ENCODE results near the gene PHC3. TPM values are rescaled to one million over a fixed set of nuclear protein-coding genes. Genes with fewer than 3 reads are reported as not detected.
"Not testable (repeated sequence)": the region's sequence is repeated elsewhere in the genome, so short reads cannot be mapped to it uniquely, and the experiment has no call there.

Gene PHC3
- polyA plus RNA-seq, 6 donors from 2014 or later = 17.8 to 113 (median 60.1) TPM

- H3K9me3 Mint-ChIP-seq = no peaks in the 10 kb centered on the region
- no peak for ATAC-seq (ENCODE audit: low read depth in 2 of 2)
- H3K4me1 Mint-ChIP-seq = peaks cover 0 to 3% (median 0%) of the 10 kb centered on the region in 3 donors
- DNase-seq = no peak
- no peak overlapping the region for H3K4me3 Mint-ChIP-seq
- peaks cover 12 to 25% (median 14%) of the 10 kb centered on the region in 3 donors for H3K27me3 Mint-ChIP-seq
- H3K27ac Mint-ChIP-seq = no peak overlapping the region
- no peaks in the 10 kb centered on the region for H3K36me3 Mint-ChIP-seq
Measured at GRCh38 chr3:170205302-170205701, 23.8 kb upstream of the PHC3 start.

DNA sequence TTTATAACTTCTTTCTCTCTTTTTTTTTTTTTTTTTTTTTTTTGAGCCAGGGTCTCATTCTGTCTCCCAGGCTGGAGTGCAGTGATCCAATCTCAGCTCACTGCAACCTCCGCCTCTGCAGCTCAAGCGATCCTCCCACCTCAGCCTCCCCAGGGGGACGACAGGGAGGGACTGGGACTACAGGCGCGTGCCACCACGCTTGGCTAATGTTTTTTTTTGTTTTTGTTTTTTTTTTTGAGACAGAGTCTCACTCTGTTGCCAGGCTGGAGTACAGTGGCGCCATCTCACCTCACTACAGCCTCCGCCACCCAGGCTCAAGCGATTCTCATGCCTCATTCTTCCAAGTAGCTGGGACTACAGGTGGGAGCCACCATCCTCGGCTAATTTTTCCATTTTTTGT is 23.0 kb upstream of the PHC3 start:
- DNase-seq (no peak), ATAC-seq (ENCODE audit: low read depth in 2 of 2) (no peak)
- no peaks in the 10 kb centered on the region for H3K36me3 Mint-ChIP-seq
- no peak overlapping the region for H3K4me3 Mint-ChIP-seq
- H3K4me1 Mint-ChIP-seq = peaks cover 0 to 3% (median 0%) of the 10 kb centered on the region in 3 donors
- peaks cover 6 to 19% (median 10%) of the 10 kb centered on the region in 3 donors for H3K27me3 Mint-ChIP-seq
- no peaks in the 10 kb centered on the region for H3K9me3 Mint-ChIP-seq
- no peak overlapping the region for H3K27ac Mint-ChIP-seq

GRCh38 chr3:170204023-170204472 is 22.5 kb upstream of the PHC3 start:
- no peak for DNase-seq
- H3K4me1 Mint-ChIP-seq = peaks cover 0 to 3% (median 0%) of the 10 kb centered on the region in 3 donors
- peaks cover 6 to 18% (median 10%) of the 10 kb centered on the region in 3 donors for H3K27me3 Mint-ChIP-seq
- no peaks in the 10 kb centered on the region for H3K9me3 Mint-ChIP-seq
- H3K27ac Mint-ChIP-seq = peak overlapping the region in 1 of 6 donors; percentile 38
- H3K36me3 Mint-ChIP-seq = no peaks in the 10 kb centered on the region
- no peak for ATAC-seq (ENCODE audit: low read depth in 2 of 2)
- H3K4me3 Mint-ChIP-seq = no peak overlapping the region

DNA sequence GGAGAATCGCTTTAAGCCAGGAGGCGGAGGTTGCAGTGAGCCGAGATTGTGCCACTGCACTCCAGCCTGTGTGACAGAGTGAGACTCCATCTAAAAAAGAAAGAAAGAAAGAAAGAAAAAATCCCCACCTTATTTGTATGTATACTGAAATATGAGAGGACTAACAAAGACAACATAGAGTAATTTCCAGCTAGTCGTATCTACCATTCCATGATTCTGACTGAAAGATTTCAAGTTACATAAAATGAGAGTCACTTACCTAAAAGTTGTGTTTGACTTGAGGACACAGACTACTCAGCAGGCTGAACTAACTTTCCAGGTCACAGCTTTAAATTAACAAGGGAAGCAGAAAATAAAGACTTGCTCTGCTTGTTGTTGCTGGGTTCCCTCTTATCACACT is 21.9 kb upstream of the PHC3 start:
- Mint-ChIP-seq H3K27me3 (peaks cover 6 to 18% (median 10%) of the 10 kb centered on the region in 3 donors), H3K4me3 (no peak overlapping the region), H3K9me3 (no peaks in the 10 kb centered on the region), H3K4me1 (peaks cover 0 to 3% (median 0%) of the 10 kb centered on the region in 3 donors), H3K36me3 (no peaks in the 10 kb centered on the region), H3K27ac (no peak overlapping the region)
- DNase-seq (no peak), ATAC-seq (ENCODE audit: low read depth in 2 of 2) (no peak)

GRCh38 chr3:170201527-170201926 is 20.0 kb upstream of the PHC3 start:
- DNase-seq = no peak
- Mint-ChIP-seq H3K27me3 (peaks cover 6 to 14% (median 9%) of the 10 kb centered on the region in 3 donors), H3K9me3 (no peaks in the 10 kb centered on the region), H3K4me3 (no peak overlapping the region), H3K27ac (no peak overlapping the region), H3K4me1 (peaks cover 0 to 3% (median 0%) of the 10 kb centered on the region in 3 donors), H3K36me3 (no peaks in the 10 kb centered on the region)
- ATAC-seq (ENCODE audit: low read depth in 2 of 2) = no peak

DNA sequence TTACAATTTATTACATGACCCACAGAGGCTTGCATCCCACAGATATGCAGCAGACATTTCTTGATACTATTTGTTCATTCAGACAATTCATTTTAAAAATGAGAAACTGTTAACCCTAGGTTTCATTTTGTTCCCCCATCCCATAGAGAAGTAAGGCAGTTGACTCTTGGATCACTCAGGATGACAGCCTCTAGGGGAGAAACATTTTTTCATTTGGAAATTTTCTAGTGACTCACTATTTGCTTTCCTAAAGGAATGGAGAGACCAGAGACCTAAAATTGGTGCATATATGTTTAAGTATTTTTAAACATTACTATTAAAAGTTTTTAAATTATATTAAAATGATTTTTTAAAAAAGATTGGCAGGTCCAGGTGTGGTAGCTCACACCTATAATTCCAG is 19.5 kb upstream of the PHC3 start:
- no peak for DNase-seq
- no peaks in the 10 kb centered on the region for H3K9me3 Mint-ChIP-seq
- no peaks in the 10 kb centered on the region for H3K4me1 Mint-ChIP-seq
- H3K36me3 Mint-ChIP-seq = no peaks in the 10 kb centered on the region
- H3K4me3 Mint-ChIP-seq = no peak overlapping the region
- H3K27ac Mint-ChIP-seq = no peak overlapping the region
- H3K27me3 Mint-ChIP-seq = peaks cover 5 to 9% (median 6%) of the 10 kb centered on the region in 3 donors
- ATAC-seq (ENCODE audit: low read depth in 2 of 2) = no peak

DNA sequence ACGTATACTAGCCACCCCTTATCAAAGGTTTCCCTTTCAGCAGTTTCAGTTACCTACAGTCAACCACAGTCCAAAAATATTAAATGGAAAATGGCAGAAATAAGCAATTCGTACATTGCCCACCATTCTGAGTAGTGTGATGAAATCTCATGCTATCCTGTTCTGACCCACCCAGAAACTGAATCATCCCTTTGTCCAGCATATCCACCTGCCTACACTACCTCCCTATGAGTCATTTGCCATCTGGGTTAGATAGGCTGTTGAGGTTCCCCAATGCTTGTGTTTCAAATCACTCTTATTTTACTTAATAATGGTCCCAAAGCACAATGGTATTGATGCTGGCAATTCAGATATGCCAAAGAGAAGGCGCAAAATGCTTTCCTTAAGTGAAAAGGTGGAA is 15.3 kb upstream of the PHC3 start:
- no peak overlapping the region for H3K27ac Mint-ChIP-seq
- H3K27me3 Mint-ChIP-seq = no peaks in the 10 kb centered on the region
- DNase-seq (no peak), ATAC-seq (ENCODE audit: low read depth in 2 of 2) (no peak)
- H3K4me1 Mint-ChIP-seq = no peaks in the 10 kb centered on the region
- no peaks in the 10 kb centered on the region for H3K36me3 Mint-ChIP-seq
- no peaks in the 10 kb centered on the region for H3K9me3 Mint-ChIP-seq
- no peak overlapping the region for H3K4me3 Mint-ChIP-seq

GRCh38 chr3:170195759-170196158 is 14.2 kb upstream of the PHC3 start:
- DNase-seq; H3K27ac Mint-ChIP-seq; H3K9me3 Mint-ChIP-seq; H3K27me3 Mint-ChIP-seq; H3K4me1 Mint-ChIP-seq; H3K36me3 Mint-ChIP-seq; H3K4me3 Mint-ChIP-seq; ATAC-seq (ENCODE audit: low read depth in 2 of 2): not testable (repeated sequence)

GRCh38 chr3:170189398-170190256 is 8.1 kb upstream of the PHC3 start:
- ATAC-seq (ENCODE audit: low read depth in 2 of 2) = peak in 1 of 2 donors; percentile 13
- Mint-ChIP-seq H3K4me3 (no peak overlapping the region), H3K4me1 (peaks cover 9 to 13% (median 13%) of the 10 kb centered on the region in 3 donors), H3K27me3 (no peaks in the 10 kb centered on the region), H3K27ac (peak overlapping the region in 1 of 6 donors; percentile 36), H3K9me3 (no peaks in the 10 kb centered on the region), H3K36me3 (no peaks in the 10 kb centered on the region)
- no peak for DNase-seq

DNA sequence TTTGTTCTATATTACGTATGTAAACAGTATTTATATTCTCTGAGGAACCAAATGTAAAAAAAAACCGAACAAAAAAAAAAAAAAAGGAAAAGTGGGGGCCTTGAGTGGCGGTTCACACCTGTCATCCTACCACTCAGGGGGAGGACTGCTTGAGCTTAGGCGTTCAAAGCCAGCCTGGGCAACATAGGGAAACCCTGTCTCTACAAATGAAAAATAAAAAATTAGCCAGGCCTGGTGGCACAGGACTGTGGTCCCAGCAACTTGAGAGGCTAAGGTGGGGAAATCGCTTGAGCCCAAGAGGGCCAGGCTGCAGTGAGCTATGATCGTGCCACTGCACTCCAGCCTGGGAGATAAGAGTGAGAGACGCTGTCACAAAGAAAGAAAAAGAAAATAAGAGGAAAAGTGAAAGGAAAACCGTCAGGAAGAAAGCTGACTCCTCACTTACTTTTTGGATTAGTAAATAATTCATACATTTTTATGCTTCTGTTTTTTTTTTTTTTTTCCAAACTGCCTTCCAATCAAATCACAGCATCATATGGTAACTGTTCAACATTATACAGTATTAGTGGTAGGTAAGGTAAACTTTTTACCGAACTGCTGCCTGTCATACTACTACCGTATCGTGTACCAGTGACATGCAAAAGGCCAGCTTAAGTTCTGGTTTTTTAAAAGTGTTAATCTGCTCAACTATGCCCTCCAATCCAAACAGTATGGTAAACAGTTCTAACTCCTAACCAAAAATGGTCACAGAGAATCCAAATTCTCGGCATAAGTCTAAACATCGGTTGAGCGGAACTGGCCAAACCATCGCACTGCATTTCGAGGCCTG is 1.2 kb downstream of the PHC3 start:
- Mint-ChIP-seq H3K36me3 (peaks cover 4 to 8% of the 10 kb centered on the region in 2 donors), H3K9me3 (no peaks in the 10 kb centered on the region), H3K4me1 (peaks cover 25 to 33% (median 25%) of the 10 kb centered on the region in 3 donors), H3K4me3 (peak overlapping the region; percentile 90 to 100 (median 99)), H3K27ac (peak overlapping the region; percentile 93 to 100 (median 98)), H3K27me3 (no peaks in the 10 kb centered on the region)
- no peak for DNase-seq
- ATAC-seq (ENCODE audit: low read depth in 2 of 2) = peak; percentile 5 to 11

GRCh38 chr3:170179432-170179831 is 2.1 kb downstream of the PHC3 start:
- no peak for DNase-seq
- H3K27me3 Mint-ChIP-seq = no peaks in the 10 kb centered on the region
- peaks cover 28 to 41% (median 30%) of the 10 kb centered on the region in 3 donors for H3K4me1 Mint-ChIP-seq
- ATAC-seq (ENCODE audit: low read depth in 2 of 2) = no peak
- H3K4me3 Mint-ChIP-seq = peak overlapping the region; percentile 90 to 100 (median 99)
- H3K27ac Mint-ChIP-seq = peak overlapping the region; percentile 93 to 100 (median 98)
- no peaks in the 10 kb centered on the region for H3K9me3 Mint-ChIP-seq
- H3K36me3 Mint-ChIP-seq = peaks cover 7 to 13% of the 10 kb centered on the region in 2 donors

GRCh38 chr3:170178651-170179050 is 2.9 kb downstream of the PHC3 start:
- Mint-ChIP-seq H3K36me3 (peaks cover 7 to 15% of the 10 kb centered on the region in 2 donors), H3K27ac (peak overlapping the region; percentile 17 to 98 (median 79)), H3K4me1 (peaks cover 28 to 43% (median 30%) of the 10 kb centered on the region in 3 donors), H3K27me3 (no peaks in the 10 kb centered on the region), H3K9me3 (no peaks in the 10 kb centered on the region), H3K4me3 (peak overlapping the region; percentile 22 to 90 (median 78))
- ATAC-seq (ENCODE audit: low read depth in 2 of 2) = no peak
- DNase-seq = no peak

DNA sequence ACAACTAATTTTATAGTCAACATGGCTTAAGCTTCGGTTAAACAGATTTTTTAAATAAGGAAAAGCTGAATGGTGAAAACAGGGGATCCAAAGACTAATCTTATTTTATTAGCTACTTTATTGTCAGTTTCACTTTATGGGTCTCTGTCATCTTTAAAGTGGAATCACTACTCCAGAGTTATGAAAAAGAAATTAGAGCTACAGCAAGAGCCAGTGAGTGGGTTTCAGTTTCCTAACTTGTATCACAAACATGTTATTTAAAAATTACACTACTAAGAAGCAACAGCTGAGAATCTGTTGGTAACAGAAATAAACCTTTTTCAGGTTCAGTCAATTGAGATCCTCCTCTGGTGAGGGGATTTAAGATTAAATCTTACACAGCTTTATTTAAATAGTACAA is 10.0 kb downstream of the PHC3 start:
- peak overlapping the region in 5 of 6 donors; percentile 16 to 85 (median 30) for H3K27ac Mint-ChIP-seq
- H3K27me3 Mint-ChIP-seq = no peaks in the 10 kb centered on the region
- no peak for DNase-seq
- peaks cover 24 to 29% of the 10 kb centered on the region in 2 donors for H3K36me3 Mint-ChIP-seq
- H3K4me3 Mint-ChIP-seq = peak overlapping the region in 1 of 8 donors; percentile 9
- H3K4me1 Mint-ChIP-seq = peaks cover 20 to 36% (median 25%) of the 10 kb centered on the region in 3 donors
- no peaks in the 10 kb centered on the region for H3K9me3 Mint-ChIP-seq
- ATAC-seq (ENCODE audit: low read depth in 2 of 2) = no peak

All from naive B cell (primary cell).